ENCODE results near the gene CNTN5.

The CNTN5 gene

DNA sequence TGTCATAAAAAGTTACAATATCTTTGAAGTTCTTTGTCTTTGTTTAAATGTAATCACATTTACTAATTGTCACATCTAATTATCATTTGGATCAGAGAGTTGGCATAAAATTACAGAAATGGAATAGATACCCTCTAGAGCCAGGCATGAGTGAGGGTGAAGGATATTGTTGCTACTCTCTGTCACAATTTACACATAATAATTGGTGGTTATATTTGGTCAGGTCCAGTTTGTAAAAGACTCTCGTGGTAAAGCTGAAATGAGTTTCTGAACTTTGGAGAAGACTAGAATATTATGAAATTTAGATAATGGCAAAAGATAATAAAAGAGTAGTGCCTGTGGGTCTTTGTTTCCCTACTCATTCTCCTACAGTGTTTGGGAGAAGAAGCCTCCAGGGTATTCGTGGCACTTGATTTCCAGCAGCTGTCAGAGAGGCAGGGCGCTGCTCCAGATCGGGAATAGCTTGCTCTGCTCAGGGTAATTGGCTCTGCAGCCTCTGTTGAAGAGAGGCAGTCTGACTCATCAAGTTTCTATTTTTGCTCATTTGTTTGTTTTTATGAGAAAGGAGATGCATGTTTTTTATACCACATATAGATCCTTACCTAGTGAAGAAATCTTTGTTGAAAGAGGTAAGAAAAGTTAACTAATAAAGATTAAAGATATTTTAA, 349.9 kb downstream of the CNTN5 start:
- in situ Hi-C loops (cut with MboI; ENCODE audit: low sequenced_read_pairs, unreplicated experiment), result no loop called here
- TF ChIP-seq, protein P1, sequence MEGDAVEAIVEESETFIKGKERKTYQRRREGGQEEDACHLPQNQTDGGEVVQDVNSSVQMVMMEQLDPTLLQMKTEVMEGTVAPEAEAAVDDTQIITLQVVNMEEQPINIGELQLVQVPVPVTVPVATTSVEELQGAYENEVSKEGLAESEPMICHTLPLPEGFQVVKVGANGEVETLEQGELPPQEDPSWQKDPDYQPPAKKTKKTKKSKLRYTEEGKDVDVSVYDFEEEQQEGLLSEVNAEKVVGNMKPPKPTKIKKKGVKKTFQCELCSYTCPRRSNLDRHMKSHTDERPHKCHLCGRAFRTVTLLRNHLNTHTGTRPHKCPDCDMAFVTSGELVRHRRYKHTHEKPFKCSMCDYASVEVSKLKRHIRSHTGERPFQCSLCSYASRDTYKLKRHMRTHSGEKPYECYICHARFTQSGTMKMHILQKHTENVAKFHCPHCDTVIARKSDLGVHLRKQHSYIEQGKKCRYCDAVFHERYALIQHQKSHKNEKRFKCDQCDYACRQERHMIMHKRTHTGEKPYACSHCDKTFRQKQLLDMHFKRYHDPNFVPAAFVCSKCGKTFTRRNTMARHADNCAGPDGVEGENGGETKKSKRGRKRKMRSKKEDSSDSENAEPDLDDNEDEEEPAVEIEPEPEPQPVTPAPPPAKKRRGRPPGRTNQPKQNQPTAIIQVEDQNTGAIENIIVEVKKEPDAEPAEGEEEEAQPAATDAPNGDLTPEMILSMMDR (IDR thresholded peaks at IDR 0.05; ENCODE audit: borderline replicate concordance, control extremely low read depth, extremely low read depth, insufficient read depth, missing control alignments), result no peak
- no peak for DNase-seq (ENCODE audit: low spot score)

DNA sequence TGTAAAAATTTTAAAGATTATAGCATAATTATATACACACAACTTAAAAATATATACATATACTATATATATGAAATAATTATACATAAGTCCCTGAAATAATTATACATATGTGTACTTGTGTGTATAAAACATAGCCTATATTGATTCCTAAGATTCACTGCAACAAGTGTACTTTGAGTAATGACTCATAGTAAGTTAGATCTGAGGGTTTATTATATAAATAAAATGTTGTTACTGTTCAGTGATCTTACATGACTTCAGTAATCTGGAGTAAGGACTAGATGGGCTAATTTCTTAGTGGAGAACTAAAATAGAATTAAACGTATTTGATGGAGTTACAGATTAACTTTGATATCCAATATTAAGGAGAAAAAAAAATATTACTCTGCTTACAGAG, 350.5 kb downstream of the CNTN5 start:
- TF ChIP-seq, protein P1 (IDR thresholded peaks at IDR 0.05; ENCODE audit: borderline replicate concordance, control extremely low read depth, extremely low read depth, insufficient read depth, missing control alignments), result no peak
- in situ Hi-C loops (cut with MboI; ENCODE audit: low sequenced_read_pairs, unreplicated experiment), result no loop called here
- DNase-seq (ENCODE audit: low spot score), result no peak

DNA sequence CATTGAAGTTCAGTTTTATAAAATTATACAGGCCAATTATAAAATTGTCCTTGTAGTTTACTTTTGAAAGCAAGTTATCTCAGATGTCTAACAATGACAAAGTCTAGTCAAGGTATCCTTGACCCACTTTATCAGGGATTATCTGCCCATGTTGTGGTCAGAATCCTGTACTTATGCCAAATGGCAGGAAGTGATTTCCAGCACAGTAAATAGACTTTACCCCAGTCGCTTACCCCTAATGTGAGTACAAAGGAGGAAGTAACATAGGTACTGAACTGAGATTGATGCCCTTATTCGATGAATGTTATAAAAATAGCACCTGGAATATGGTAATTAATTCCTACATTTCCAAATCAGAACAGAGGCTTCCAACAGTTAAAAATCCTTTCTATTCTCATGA, 355.7 kb downstream of the CNTN5 start:
- no peak for DNase-seq (ENCODE audit: low spot score)
- in situ Hi-C loops (cut with MboI; ENCODE audit: low sequenced_read_pairs, unreplicated experiment), result no loop called here
- TF ChIP-seq, protein P1 (IDR thresholded peaks at IDR 0.05; ENCODE audit: borderline replicate concordance, control extremely low read depth, extremely low read depth, insufficient read depth, missing control alignments), result no peak

DNA sequence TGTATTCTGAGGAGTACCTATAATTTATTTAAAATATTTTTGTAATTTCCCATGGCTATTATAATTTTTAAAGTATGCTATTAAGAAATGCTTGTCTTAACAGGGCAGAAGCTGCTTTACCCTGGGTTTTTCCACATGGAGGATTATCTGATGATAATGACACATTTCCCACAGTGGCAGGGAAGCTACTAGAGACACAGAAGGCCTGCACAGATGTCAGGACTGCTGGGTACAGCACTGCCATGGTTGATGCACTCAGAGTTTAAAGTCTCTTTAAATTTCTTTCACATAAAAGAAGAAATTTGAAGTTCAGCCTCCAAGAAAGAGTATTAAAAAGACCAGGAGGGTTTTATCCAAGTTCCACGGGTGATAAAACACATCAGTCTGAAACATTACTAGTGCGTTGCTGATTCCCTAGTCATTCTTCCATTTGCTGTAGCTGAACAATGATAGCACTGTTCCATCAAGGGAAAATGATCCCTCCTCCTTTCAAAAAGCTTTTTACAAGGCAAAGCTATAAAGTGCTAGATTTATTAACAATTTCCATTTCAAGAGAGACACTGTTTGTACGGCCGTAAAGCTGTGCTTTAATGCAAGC, 363.0 kb downstream of the CNTN5 start:
- in situ Hi-C loops (cut with MboI; ENCODE audit: low sequenced_read_pairs, unreplicated experiment), result no loop called here
- no peak for DNase-seq (ENCODE audit: low spot score)
- TF ChIP-seq, protein P1 (IDR thresholded peaks at IDR 0.05; ENCODE audit: borderline replicate concordance, control extremely low read depth, extremely low read depth, insufficient read depth, missing control alignments), result no peak

DNA sequence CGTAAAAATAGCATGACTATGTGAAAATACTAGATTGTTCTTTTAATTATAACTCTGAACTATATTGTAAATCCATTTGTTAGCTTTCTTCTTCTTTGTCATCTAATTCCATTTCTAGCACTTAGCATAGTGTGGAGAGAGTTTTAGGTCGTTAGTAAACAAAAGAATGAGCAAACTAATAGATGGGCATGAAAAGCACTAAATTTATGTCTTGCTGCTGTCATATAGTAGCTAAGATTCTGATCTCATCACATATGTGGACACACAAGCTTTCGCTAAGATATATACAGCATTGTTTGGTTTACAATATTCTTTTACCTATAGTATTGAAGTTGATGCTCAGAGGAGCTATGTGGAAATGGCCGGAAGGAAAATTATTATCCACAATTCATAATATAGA, 370.5 kb downstream of the CNTN5 start:
- in situ Hi-C loops (cut with MboI; ENCODE audit: low sequenced_read_pairs, unreplicated experiment), result no loop called here
- TF ChIP-seq, protein P1 (IDR thresholded peaks at IDR 0.05; ENCODE audit: borderline replicate concordance, control extremely low read depth, extremely low read depth, insufficient read depth, missing control alignments), result no peak
- no peak for DNase-seq (ENCODE audit: low spot score)

DNA sequence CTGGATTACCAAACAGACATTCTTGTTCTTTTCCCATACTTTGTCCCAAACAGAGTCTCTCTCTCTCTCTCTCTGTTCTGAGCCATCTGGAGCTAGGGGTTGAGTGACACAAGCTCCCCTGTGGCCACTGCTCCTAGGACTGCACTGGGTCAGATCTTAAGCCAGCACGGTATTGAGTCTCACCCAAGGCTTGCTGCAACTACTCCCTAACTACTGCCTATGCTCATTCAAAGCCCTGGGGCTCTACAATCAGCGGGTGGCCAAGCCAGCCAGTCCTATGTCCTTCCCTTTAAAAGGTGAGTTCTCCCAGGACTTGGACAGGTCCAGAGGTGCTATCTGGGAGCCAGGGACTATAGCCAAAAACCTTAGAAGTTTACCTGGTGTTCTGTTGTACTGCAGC, 385.6 kb downstream of the CNTN5 start:
- no peak for DNase-seq (ENCODE audit: low spot score)
- in situ Hi-C loops (cut with MboI; ENCODE audit: low sequenced_read_pairs, unreplicated experiment), result no loop called here
- TF ChIP-seq, protein P1 (IDR thresholded peaks at IDR 0.05; ENCODE audit: borderline replicate concordance, control extremely low read depth, extremely low read depth, insufficient read depth, missing control alignments), result no peak
